Right renal pelvis (tissue), 4 donors: ENCODE measurements around the gene CALD1. TPM values are rescaled to one million over a fixed set of nuclear protein-coding genes. Genes with fewer than 3 reads are reported as not detected.

Experiments used
- DNase-seq, 4 donors: peaks; one replicate each; pipeline ENCODE4 v3.0.0-alpha.2; 2013; ENCODE audit warnings: low read depth in 4 of 4, low spot score in 3 of 4, missing footprints in 1 of 4
- polyA plus RNA-seq, 4 donors: library from polyadenylated mRNA; unstranded; fragments of 120-200 nt; gene quantifications; one replicate each; pipeline ENCODE4 v1.2.1, GENCODE V29; 2013; ENCODE audit not compliant: insufficient read length in 4 of 4

CALD1 gene
- polyA plus RNA-seq, 4 donors, result 229 to 278 (median 260) TPM

DNA sequence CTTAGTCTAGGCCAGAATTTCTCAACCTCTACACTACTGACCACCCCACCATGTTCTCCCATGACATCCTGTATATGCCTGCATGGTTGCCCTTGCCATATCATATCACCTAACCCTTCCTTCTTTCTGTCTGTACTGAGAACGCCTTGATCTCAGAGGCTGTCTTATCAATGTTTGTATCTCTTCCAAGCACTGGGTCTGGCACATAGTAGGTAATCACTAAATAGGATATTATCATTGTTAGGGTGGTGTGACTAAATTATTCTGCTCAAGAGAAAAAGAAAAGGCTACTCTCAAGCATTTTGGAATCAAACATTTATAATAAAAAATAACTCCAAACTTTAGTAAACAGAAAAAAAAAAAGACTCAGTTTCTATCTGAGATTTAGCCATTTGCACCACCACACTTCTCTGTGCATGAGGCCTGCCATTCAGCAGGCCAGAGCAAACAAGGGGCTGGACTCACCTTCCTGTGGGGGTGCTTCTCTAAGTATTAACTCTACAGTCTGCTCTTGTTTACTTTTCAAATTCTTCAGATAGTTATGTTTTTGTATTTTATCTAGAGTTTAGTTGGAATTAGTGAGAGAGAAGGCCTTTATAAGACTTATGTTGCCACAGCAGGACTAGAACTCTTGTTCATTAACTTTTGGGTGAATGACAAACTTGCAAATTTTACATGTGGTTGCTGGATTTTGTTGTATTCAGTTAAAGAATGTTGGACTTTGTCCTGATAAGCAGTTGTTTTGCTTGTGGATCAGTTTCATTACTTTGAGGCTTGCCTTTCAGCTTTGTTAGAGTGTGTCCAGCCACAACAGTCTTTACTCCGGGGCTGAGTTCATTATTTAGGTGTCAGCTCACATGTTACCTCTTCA is 212.3 kb downstream of the CALD1 start:
- DNase-seq, result no peak

GRCh38 chr7:134992626-134993179 is 213.3 kb downstream of the CALD1 start:
- no peak for DNase-seq

DNA sequence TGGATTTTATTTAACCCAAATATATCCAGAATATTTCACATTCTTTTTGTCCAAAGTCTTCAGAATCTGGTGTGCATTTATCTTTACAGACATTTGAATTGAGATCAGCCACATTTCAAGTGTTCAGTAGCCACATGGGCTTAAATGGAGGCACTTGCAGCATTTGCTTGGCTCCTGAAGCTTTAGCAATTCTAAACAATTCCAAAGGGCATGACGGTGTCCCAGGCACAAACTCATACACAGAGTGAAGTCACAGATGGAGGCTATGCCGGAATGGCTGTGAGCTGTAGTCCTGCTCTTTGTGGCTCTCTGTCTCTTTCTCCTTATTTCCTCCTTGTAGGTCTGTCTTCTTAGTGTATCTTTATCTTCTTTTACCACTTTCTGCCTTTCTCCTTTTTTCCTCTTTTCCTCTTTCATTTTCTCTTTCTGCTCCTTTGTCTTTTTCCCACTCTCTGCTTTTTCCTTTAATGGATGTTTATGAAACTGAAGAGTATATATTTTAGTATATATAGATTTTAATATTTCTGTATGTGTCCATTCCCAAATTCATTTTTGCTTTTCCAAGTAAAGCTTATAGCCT is 214.5 kb downstream of the CALD1 start:
- no peak for DNase-seq

DNA sequence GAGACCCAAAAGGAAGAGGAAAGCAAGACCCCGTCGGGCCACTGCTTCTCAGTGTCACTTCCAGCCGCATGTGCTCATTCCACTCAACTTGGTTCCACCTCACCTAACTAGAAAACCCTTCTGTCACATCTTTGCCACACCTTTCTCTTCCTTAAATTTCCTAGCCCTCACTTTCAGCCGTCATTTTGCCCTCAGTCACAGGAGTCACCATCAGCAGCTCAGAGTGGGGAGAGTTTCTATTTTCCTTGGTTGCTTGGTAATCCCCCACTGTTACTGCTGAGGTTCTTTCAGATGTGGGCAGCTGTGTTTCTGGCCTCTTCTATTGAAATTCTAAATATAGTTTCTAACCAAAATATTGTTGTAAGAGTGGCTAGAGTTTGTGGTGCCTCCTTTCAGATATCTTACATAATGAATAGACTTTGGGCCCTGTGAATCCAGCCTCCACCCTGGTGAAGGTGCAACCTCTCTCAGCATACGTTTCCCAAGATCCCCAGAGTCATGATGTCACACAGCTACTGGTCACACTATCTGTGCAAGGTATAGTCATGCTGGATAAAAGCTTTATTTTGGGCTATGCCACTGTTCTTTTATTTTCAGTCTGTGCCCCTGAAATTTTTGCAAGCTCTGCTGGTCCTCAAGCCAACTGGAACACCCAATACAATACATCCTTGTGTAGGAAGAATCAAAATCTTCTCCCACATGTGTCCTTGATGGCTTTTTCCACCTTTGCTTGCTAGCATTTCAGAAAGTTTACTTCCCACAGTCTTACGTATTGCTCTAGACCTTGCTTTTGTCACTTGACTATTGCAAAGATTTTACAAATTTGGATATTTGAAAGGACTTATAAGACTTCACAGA is 216.0 kb downstream of the CALD1 start:
- DNase-seq, result no peak

DNA sequence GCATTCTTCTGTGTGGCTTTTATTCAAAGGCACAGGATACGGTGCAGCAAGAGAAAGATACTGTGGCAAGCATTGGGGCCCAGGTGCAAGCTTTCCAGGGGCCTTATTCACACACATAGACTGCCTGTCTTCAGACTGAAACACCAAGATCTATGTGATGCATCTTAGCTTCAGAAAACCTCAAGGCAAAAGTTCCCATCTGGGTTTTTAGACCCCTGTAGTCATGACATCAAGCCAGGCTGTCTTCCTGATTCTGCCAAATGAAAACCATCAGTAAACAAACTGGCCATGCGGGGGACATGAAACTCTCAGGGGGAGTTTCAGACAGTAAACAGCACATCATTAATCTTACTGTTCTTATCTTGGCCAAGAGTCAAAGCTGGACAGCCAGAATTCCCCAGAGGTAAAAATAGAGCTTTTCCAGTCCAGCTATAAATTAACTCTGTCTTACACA is 216.7 kb downstream of the CALD1 start:
- DNase-seq, result peak in 1 of 4 donors; percentile 32

DNA sequence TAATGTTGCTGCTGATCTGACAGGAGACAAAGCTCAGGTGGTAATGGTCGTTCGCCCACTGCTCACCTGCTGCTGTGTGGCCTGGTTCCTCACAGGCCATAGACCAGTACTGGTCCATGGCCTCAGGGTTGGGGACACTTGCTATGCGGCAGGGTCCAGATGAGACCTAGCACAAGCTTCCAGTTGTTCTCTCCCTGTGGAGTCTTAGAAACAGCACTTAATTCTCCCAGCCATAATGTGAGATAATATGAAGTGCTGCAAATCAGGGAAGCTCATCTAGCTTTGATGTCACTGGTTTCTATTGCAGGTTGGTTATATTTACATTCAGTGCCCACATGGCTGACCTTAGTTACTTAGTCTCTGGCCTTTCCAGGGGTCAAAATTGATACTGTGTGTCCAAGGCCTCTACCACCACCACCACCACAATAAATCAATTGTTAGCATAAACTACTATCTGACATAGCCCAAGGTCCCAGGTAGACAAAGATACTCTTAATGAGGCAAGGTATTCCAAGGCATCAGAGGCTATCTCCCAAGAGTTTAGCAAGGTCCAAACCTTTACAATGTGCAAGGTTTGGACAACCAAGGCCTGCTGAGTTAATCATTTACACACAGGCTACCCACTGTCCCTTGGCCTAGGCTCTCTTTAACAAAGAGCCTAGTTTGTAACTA is 217.9 kb downstream of the CALD1 start:
- DNase-seq, result no peak

GRCh38 chr7:134999136-134999535 is 219.7 kb downstream of the CALD1 start:
- DNase-seq, result no peak

DNA sequence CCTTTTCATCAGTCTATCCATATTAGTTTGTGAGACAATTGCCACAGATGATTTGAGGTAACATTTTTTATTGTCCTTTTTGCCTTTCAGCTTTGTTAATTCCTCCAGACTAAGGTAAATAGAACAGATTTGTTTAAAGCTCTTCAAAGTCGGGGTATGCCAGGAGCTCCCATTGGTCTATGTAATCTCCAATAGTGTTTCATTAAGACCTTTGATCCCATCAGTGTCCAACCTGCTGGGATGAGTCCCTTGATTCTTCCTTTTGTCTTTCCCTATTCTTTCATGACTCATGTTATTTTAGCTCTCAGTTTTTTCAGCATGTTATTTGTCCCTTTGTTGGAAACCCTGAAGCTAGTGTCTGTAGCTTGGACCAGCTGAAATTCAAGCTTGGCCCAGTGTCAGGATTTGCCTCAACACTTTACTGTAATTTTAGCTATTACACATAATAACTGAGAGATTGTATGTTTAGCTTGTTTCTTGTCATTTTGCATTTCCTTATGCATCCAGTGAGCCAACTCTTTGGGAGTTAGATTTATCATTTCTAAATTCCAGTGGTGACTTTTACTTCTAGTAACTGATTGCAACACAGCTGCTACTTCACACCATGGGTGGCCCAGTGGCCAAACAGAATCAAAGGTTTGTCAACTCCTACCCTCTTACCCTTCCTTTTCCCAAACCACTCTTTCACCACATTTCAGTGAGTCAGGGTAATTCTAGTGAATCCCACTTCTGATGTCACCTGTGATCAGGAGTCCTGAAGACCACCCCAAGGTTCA is 222.1 kb downstream of the CALD1 start:
- no peak for DNase-seq

DNA sequence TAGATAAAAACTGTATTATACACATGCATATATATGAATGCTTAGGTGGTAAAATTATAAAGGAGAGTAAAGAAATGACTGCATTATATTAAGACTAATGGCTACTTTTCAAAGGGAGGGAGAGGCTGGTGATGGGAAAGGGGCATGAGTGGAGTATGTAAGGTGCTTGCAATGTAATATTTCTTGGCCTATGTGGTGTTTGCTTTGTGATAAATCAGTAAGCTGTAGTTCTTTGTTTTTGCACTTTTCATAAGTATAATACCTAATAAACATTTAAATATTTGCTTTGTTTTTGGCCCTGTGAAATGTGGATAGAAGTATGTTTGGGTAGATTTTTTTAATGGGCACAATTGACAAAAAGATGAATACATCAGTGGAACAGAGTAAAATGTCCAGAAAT is 232.8 kb downstream of the CALD1 start:
- DNase-seq, result no peak

Other genes starting within 250 kb of the CALD1 start
- under 1 TPM in 2 of 4 donors, not detected in 2; 0.05 to 0.16 TPM for gene AKR1B15, start 230.5 kb upstream of the CALD1 start, polyA plus RNA-seq
- gene BPGM, start 132.8 kb upstream of the CALD1 start, polyA plus RNA-seq, result 10 to 100 TPM; 42.9 to 50.2 (median 49.2) TPM
- 10 to 100 TPM in 2 of 4 donors, 1 to 10 TPM in 2; 9.4 to 12.0 (median 10.2) TPM for gene AGBL3, start 206.9 kb downstream of the CALD1 start, polyA plus RNA-seq